GM12891 (cell line): Measurements from ENCODE around the gene SOCS7.

Source experiments
- PAX5 ChIP-seq: IDR thresholded peaks from 2 replicates; pipeline ENCODE4 v1.6.1; 2011; ENCODE audit warnings: low read length, moderate library complexity, mild to moderate bottlenecking; ENCODE audit not compliant: insufficient read depth, severe bottlenecking
- POLR2A ChIP-seq: IDR thresholded peaks from 2 replicates; pipeline ENCODE4 v1.6.1; 2011; ENCODE audit warnings: low read depth, low read length, control low read depth
- POLR2AphosphoS5 ChIP-seq: IDR thresholded peaks from 2 replicates; pipeline ENCODE4 v1.6.1; 2011; ENCODE audit warnings: low read depth, low read length, control low read depth
- POU2F2 ChIP-seq: IDR thresholded peaks from 2 replicates; pipeline ENCODE4 v1.6.1; 2011; ENCODE audit warnings: low read depth, mild to moderate bottlenecking, control low read depth, low read length, moderate library complexity
- SPI1 ChIP-seq: IDR thresholded peaks from 2 replicates; pipeline ENCODE4 v1.6.1; 2011; ENCODE audit warnings: low read depth, low read length, control low read depth

- no peak for TF ChIP-seq POLR2A
- no peak for TF ChIP-seq POLR2AphosphoS5
- no peak for TF ChIP-seq SPI1
- no peak for TF ChIP-seq POU2F2
- no peak for TF ChIP-seq PAX5
Observed at GRCh38 chr17:38451030-38451839, 99.6 kb downstream of the SOCS7 start.
